ENCODE measurements around the gene STK39.
A peak's percentile ranks its signal among the peaks of the same experiment; 100 is the strongest.

STK39 gene

GRCh38 chr2:168184681-168185513, 62.5 kb downstream of the STK39 start:
- DNase-seq (ENCODE audit: low read depth in 2 of 2) = no peak

- DNase-seq (ENCODE audit: low read depth in 2 of 2) = no peak
Measured at GRCh38 chr2:168183308-168183997, 63.9 kb downstream of the STK39 start.

GRCh38 chr2:168182550-168183249, 64.7 kb downstream of the STK39 start:
- DNase-seq (ENCODE audit: low read depth in 2 of 2) = no peak

GRCh38 chr2:168181825-168182224, 65.6 kb downstream of the STK39 start:
- DNase-seq (ENCODE audit: low read depth in 2 of 2) = no peak

GRCh38 chr2:168180914-168181313, 66.5 kb downstream of the STK39 start:
- no peak for DNase-seq (ENCODE audit: low read depth in 2 of 2)

- DNase-seq (ENCODE audit: low read depth in 2 of 2) = no peak
Measured at GRCh38 chr2:168180483-168180882, 66.9 kb downstream of the STK39 start.

GRCh38 chr2:168179592-168179991, 67.8 kb downstream of the STK39 start:
- no peak for DNase-seq (ENCODE audit: low read depth in 2 of 2)

- DNase-seq (ENCODE audit: low read depth in 2 of 2) = no peak
Measured at GRCh38 chr2:168178520-168179324, 68.7 kb downstream of the STK39 start.

GRCh38 chr2:168176402-168176801, 71.0 kb downstream of the STK39 start:
- no peak for DNase-seq (ENCODE audit: low read depth in 2 of 2)

GRCh38 chr2:168175469-168175868, 71.9 kb downstream of the STK39 start:
- no peak for DNase-seq (ENCODE audit: low read depth in 2 of 2)

- no peak for DNase-seq (ENCODE audit: low read depth in 2 of 2)
Measured at GRCh38 chr2:168174756-168175155, 72.6 kb downstream of the STK39 start.

GRCh38 chr2:168172071-168172470, 75.3 kb downstream of the STK39 start:
- no peak for DNase-seq (ENCODE audit: low read depth in 2 of 2)

GRCh38 chr2:168171059-168171762, 76.2 kb downstream of the STK39 start:
- no peak for DNase-seq (ENCODE audit: low read depth in 2 of 2)

GRCh38 chr2:168169097-168169745, 78.2 kb downstream of the STK39 start:
- DNase-seq (ENCODE audit: low read depth in 2 of 2) = no peak

GRCh38 chr2:168167511-168168263, 79.7 kb downstream of the STK39 start:
- no peak for DNase-seq (ENCODE audit: low read depth in 2 of 2)

GRCh38 chr2:168166902-168167510, 80.4 kb downstream of the STK39 start:
- no peak for DNase-seq (ENCODE audit: low read depth in 2 of 2)

GRCh38 chr2:168165985-168166901, 81.2 kb downstream of the STK39 start:
- DNase-seq (ENCODE audit: low read depth in 2 of 2) = no peak

GRCh38 chr2:168165397-168165796, 82.0 kb downstream of the STK39 start:
- peak; percentile 32 to 33 for DNase-seq (ENCODE audit: low read depth in 2 of 2)
